Globus pallidus (tissue), 1 donor: Measurements from ENCODE around the gene SPR.
A peak's percentile ranks its signal among the peaks of the same experiment; 100 is the strongest.
"Not testable (repeated sequence)": the region's sequence is repeated elsewhere in the genome, so short reads cannot be mapped to it uniquely, and the experiment has no call there.

Experiments
- DNase-seq: peaks from one replicate; pipeline ENCODE4 v3.0.0-alpha.2; 2015; ENCODE audit warnings: low spot score

The SPR gene

DNA sequence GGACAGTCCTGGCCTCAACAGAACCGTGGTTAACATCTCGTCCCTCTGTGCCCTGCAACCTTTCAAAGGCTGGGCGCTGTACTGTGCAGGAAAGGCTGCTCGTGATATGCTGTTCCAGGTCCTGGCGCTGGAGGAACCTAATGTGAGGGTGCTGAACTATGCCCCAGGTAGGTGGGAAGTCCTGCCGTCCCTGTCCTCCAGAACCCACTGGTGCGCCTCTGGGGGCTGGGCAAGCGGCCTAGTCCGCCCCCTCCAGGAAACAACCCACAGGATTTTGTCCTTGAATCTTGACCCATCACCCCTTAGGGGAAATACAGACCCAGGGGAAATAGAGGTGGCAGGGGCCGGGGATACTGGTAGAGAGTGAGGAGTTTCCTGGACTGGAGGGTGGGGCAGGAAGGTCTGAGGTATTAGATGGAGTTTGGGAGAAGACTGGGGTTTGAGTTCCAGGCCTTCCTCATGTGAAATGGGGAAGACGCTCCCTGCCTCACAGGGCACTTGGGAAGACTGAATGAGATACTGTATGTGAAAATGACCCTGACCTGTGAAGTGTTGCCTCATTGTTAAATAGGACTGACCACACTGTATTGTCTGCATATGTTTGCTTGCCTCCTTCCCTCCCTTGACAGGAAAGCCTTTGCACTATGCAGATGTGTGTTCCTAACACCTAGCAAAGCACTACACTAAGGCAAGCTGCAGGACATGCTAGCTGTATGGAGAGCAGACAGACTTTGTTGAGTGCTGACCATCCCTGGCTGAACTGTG lies 1.4 kb downstream of the SPR start:
- DNase-seq, result no peak

GRCh38 chr2:72889991-72890390 lies 2.8 kb downstream of the SPR start:
- DNase-seq, result no peak

GRCh38 chr2:72891091-72891818 lies 4.0 kb downstream of the SPR start:
- DNase-seq, result no peak

DNA sequence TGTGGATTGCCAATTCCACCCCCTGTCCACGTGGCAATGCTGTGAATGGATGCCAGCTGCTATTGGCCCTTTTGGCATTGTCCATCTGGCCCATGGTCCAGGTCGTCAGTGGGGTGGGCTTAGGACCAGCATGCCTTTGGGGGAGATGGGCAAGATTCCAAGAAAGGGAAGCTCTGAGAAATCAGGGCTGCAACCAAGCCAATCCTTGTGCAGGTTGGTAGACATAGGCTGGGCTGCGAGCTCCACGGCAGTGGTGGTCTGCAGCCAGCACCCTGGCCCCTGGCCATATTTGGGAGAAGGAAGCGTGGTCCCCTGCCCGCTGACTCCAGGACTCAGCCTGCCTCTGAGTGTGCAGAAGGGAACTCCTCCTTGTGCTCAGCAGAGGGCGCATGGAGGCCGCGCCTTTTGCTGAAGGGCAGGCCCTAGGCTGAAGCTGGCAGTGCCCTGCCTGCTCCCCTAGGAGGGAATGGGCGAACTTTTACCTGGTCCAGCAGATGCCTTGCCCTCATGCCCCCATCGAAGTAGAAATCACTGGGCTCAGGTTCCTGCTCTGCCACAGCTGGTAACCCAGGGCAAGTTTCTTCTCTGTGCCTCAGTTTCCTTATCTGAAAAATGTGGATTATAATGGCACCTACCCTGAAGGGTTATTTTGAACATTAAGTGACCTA lies 5.4 kb downstream of the SPR start:
- DNase-seq, result peak; percentile 69

DNA sequence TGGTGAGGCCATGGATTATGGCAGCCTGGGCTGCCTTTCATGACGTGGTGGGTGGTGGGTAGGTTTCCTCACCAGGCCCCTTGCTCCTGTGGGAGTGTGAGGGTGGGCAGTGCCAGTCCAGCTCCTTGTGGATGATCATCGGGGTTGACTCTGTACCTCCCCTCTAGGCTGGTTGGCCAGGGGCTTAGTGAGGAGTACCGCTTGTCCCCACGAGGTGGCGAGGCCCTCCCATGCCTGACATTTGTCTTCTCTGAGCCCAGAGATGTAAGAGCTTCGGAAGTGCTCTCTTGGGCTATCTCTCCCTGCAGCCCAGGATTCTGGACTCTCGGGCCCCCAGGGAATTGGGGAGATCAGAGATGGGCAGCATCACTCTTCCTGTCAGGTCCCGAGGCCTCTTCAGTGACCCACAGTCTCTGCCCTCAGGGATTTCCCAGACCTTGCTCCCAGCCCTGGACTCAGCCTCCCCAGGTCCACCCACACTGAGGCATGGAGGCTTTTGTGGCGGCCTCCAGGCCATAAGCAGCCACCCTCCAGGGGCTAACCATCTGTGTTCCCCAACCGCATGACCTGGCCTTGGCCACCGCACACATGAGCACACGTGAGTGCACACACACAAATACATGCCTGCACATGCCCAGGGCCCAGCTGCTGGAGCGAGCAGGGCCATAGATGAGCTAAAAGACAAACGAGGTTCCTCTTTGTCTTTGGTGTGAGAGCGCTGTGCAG lies 6.5 kb downstream of the SPR start:
- DNase-seq, result no peak

DNA sequence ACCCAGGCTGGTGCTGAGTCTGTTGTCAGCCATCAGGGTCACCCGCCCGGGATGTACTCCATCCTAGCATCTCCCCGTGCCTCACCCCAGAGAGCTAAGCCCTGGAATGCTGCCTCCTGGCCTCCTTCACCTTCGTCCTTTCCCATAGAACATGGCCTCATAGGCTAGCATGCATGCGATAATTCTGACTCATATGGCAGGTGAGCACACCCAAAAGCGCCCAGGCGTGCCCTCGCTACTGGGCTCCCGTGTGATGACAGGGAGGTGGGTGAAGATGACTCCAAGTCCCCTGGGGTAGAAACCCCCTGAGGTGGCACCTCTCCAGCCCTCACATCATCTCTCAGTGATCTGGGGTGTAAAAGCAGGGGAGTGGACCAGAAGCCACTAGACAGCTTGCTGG lies 7.3 kb downstream of the SPR start:
- no peak for DNase-seq

GRCh38 chr2:72895154-72895553 lies 7.9 kb downstream of the SPR start:
- DNase-seq, result no peak

DNA sequence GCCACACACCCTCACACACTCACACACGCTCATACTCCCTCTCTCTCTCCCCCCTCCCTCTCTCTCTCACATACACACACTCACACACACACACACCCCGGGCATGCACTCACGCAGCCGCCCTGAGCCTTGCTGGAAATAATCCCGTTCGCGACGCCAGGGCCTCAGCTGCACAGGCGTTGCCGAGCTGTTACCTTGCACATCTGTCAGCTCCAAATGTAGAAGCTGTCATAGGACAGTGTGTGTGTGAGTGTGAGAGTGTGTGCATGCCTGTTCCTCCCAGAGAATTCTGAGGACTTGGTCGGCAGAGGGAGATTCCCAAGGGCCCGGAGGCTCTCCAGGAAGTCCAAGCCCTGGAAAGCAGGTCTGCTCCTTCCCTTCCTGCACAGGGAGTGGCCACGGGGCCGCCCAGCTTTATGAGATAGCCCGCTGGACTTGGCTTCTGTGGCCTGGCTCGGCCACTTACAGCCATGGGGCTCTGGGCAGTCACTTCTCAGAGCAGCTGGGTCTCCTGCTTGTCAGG lies 8.6 kb downstream of the SPR start:
- no peak for DNase-seq

GRCh38 chr2:72896446-72896845 lies 9.2 kb downstream of the SPR start:
- no peak for DNase-seq

GRCh38 chr2:72897785-72898584 lies 10.8 kb downstream of the SPR start:
- DNase-seq, result no peak

DNA sequence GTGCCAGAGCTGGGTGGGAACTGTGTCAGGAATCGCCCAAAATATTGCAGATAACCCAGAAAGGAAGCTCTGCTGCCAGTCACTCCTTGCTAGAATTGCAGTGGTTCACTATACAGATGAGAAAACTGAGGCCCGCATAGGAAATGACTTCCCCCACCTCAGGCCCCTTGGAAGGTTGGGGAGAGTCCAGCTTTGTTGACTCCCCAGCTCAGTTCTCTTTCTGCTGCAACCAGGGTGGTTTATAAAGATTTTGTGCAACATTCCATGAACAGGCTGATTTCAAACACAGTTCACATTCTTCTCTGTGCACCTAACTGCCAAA lies 11.3 kb downstream of the SPR start:
- DNase-seq, result no peak

- DNase-seq, result no peak
Observed at GRCh38 chr2:72900191-72900825, 13.1 kb downstream of the SPR start.

GRCh38 chr2:72901426-72901825 lies 14.2 kb downstream of the SPR start:
- no peak for DNase-seq

DNA sequence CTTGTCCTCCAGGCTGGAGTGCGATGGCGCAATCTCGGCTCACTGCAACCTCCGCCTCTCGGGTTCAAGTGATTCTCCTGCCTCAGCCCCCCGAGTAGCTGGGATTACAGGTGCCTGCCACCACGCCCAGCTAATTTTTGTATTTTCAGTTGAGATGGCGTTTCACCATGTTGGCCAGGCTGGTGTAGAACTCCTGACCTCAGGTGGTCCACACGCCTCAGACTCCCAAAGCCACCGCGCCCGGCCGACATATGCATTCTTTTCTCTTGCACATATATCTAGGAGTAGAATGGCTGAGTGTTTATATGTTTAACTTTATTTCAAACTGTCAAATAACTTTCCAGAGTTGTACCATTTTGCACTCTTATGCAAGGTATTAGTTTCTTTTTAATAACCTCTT lies 20.2 kb downstream of the SPR start:
- DNase-seq, result not testable (repeated sequence)

GRCh38 chr2:72908741-72909140 lies 21.5 kb downstream of the SPR start:
- no peak for DNase-seq

DNA sequence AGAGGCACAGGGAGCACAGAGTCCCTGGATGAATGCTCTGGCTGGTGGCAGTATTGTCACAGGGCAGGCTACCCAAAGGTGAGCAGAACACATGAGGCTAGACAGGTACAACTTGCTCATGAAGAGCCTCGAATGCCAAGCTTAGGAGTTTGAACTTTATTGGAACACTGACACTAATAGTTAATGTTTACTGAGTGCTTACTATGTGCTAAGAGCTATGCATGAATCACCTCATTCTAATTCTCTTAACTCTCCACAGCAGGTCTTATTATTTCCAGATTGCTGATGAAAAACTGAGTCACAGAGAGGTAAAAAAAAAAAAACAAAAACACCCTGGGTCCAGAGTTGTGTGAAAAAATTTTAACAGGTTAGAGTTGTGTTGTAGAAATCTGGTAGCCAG lies 24.0 kb downstream of the SPR start:
- no peak for DNase-seq

- no peak for DNase-seq
Observed at GRCh38 chr2:72913486-72914205, 26.4 kb downstream of the SPR start.

- DNase-seq, result no peak
Observed at GRCh38 chr2:72914206-72914559, 27.0 kb downstream of the SPR start.

DNA sequence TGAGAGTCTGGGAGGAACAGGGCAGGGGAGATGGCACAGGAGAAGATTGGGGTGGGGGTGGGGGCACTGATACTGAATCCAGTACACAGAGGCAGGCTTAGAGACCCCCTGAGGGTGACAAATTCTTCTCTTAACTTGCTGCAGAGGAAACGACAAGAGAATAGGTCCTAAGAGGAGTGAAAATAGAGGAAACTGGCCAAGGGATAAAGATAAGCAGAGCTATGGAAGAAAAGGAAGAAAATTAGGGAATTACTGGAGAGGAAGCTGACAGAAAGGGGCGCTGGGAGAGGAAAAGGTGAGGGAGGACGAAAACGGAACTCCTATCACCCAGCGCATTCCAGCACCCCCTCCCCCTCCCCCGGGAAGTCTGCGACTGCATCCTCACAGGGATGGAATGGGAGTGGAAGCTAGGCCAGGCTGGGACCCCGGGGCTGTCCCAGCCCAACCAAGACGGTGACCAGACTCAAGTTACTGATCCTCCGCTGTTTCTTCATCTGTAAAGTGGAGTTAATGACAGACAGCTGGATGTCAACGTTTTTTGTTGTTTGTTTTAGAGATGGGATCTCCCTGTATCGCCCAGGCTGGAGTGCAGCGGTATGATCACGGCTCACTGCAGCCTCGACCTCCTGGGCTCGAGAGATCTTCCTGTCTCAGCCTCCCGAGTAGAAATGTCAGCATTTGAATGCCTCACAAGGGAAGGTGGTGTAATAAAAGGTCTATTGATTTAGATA lies 27.5 kb downstream of the SPR start:
- no peak for DNase-seq
